D341Med (cell line): ENCODE measurements around the gene SLC2A14.
"Not testable (repeated sequence)": the region's sequence is repeated elsewhere in the genome, so short reads cannot be mapped to it uniquely, and the experiment has no call there.

Experiments used
- DNase-seq: peaks from one replicate; pipeline ENCODE4 v3.0.0; 2012; ENCODE audit warnings: low spot score

SLC2A14 gene

GRCh38 chr12:7833831-7834230 is 38.9 kb downstream of the SLC2A14 start:
- DNase-seq = no peak

- not testable (repeated sequence) for DNase-seq
Observed at GRCh38 chr12:7833201-7833600, 39.5 kb downstream of the SLC2A14 start.

- DNase-seq = peak; percentile 68
Observed at GRCh38 chr12:7832059-7832696, 40.5 kb downstream of the SLC2A14 start.

GRCh38 chr12:7829737-7830136 is 43.0 kb downstream of the SLC2A14 start:
- not testable (repeated sequence) for DNase-seq

- not testable (repeated sequence) for DNase-seq
Observed at GRCh38 chr12:7825754-7826153, 47.0 kb downstream of the SLC2A14 start.

GRCh38 chr12:7806863-7807487 is 65.7 kb downstream of the SLC2A14 start:
- peak; percentile 69 for DNase-seq

GRCh38 chr12:7806319-7806718 is 66.4 kb downstream of the SLC2A14 start:
- DNase-seq = not testable (repeated sequence)

- no peak for DNase-seq
Observed at GRCh38 chr12:7801460-7801859, 71.3 kb downstream of the SLC2A14 start.

GRCh38 chr12:7798750-7799308 is 73.9 kb downstream of the SLC2A14 start:
- not testable (repeated sequence) for DNase-seq

- no peak for DNase-seq
Observed at GRCh38 chr12:7797698-7798398, 74.9 kb downstream of the SLC2A14 start.

GRCh38 chr12:7797269-7797668 is 75.4 kb downstream of the SLC2A14 start:
- not testable (repeated sequence) for DNase-seq

- DNase-seq = no peak
Observed at GRCh38 chr12:7793211-7793610, 79.5 kb downstream of the SLC2A14 start.

GRCh38 chr12:7788884-7789528 is 83.7 kb downstream of the SLC2A14 start, which contains the start of gene NANOG:
Gene NANOG (plus strand): TSS chr12:7789402. CDS start chr12:7789615, 213 bp downstream.
- DNase-seq = not testable (repeated sequence)

GRCh38 chr12:7788294-7788660 is 84.4 kb downstream of the SLC2A14 start:
- no peak for DNase-seq

GRCh38 chr12:7787574-7788293 is 85.0 kb downstream of the SLC2A14 start:
- no peak for DNase-seq

- no peak for DNase-seq
Observed at GRCh38 chr12:7784701-7785100, 88.0 kb downstream of the SLC2A14 start.

- DNase-seq = not testable (repeated sequence)
Observed at GRCh38 chr12:7783433-7783832, 89.3 kb downstream of the SLC2A14 start.

- DNase-seq = no peak
Observed at GRCh38 chr12:7782055-7782454, 90.7 kb downstream of the SLC2A14 start.

GRCh38 chr12:7781274-7781673 is 91.4 kb downstream of the SLC2A14 start:
- DNase-seq = no peak

GRCh38 chr12:7769999-7770398 is 102.7 kb downstream of the SLC2A14 start:
- no peak for DNase-seq
